HepG2 (cell line): ENCODE results near the gene CALR.

Experiments
- CREM ChIP-seq, 2 experiments: sonication (generic) in 1 of 2; formaldehyde crosslinking in 1 of 2; IDR thresholded peaks; 2 replicates each; pipeline versions ENCODE4 v1.4.0 to v1.6.1; 2016 to 2020; ENCODE audit warnings: antibody characterized with exemption in 1 of 2, mild to moderate bottlenecking in 1 of 2, missing genetic modification reagents in 1 of 2
- CTCF ChIP-seq: sonication (generic); formaldehyde crosslinking; IDR thresholded peaks from 2 replicates; pipeline ENCODE4 v1.5.0; 2020; ENCODE audit warnings: mild to moderate bottlenecking, missing genetic modification reagents, moderate library complexity
- EP300 ChIP-seq, 3 experiments: sonication (generic) in 1 of 3; formaldehyde crosslinking in 1 of 3; IDR thresholded peaks; 2 replicates each; pipeline versions ENCODE4 v1.5.1 to v1.6.1; 2011 to 2020; ENCODE audit warnings: low read depth in 2 of 3, low read length in 2 of 3, borderline replicate concordance in 1 of 3, improper control_type of control experiment in 1 of 3, mild to moderate bottlenecking in 1 of 3, missing genetic modification reagents in 1 of 3, moderate library complexity in 1 of 3
- EZH2 ChIP-seq: conservative IDR thresholded peaks from 2 replicates; pipeline ENCODE4 v1.6.1; 2012; ENCODE audit warnings: mild to moderate bottlenecking, low read depth, low read length, moderate library complexity
- HDAC6 ChIP-seq: fragments of 200-600 bp; sonication (generic); IDR thresholded peaks from 2 replicates; pipeline ENCODE4 v1.7.0; 2017; ENCODE audit warnings: mild to moderate bottlenecking, antibody characterized with exemption, low read length, low read depth
- PATZ1 ChIP-seq: sonication (generic); formaldehyde crosslinking; IDR thresholded peaks from 2 replicates; pipeline ENCODE4 v1.4.0; 2020; ENCODE audit warnings: missing genetic modification reagents
- SCMH1 ChIP-seq: sonication (generic); formaldehyde crosslinking; IDR thresholded peaks from 2 replicates; pipeline ENCODE4 v1.9.0; 2021; ENCODE audit warnings: missing genetic modification reagents, mild to moderate bottlenecking, borderline replicate concordance
- ZNF282 ChIP-seq: fragments of 450-650 bp; IDR thresholded peaks from 2 replicates; pipeline ENCODE4 v1.6.1; 2018; ENCODE audit not compliant: partially characterized antibody
- ZNF382 ChIP-seq: sonication (generic); formaldehyde crosslinking; IDR thresholded peaks from 2 replicates; pipeline ENCODE4 v1.5.0; 2020; ENCODE audit warnings: missing genetic modification reagents, mild to moderate bottlenecking, borderline replicate concordance
- ZNF512B ChIP-seq: sonication (generic); formaldehyde crosslinking; IDR thresholded peaks from 2 replicates; pipeline ENCODE4 v1.5.1; 2020; ENCODE audit warnings: missing genetic modification reagents, mild to moderate bottlenecking, borderline replicate concordance
- ZNF674 ChIP-seq: sonication (generic); formaldehyde crosslinking; IDR thresholded peaks from 2 replicates; pipeline ENCODE4 v1.5.0; 2020; ENCODE audit warnings: low read depth, mild to moderate bottlenecking, missing genetic modification reagents
- ZNF768 ChIP-seq: sonication (generic); formaldehyde crosslinking; IDR thresholded peaks from 2 replicates; pipeline ENCODE4 v1.4.0; 2020; ENCODE audit warnings: missing genetic modification reagents

- TF ChIP-seq ZNF512B (CRISPR knock-in tag) (no peak), ZNF282 (no peak), ZNF768 (CRISPR knock-in tag) (no peak), CTCF (no peak), ZNF382 (CRISPR knock-in tag) (no peak), SCMH1 (no peak), ZNF674 (CRISPR knock-in tag) (no peak), EP300 (IDR thresholded peaks at IDR 0.05; ENCODE audit: low read depth in 2 of 2, low read length in 2 of 2) (no peak), EP300 (CRISPR knock-in tag; IDR thresholded peaks at IDR 0.05; ENCODE audit: borderline replicate concordance) (no peak), PATZ1 (CRISPR knock-in tag) (no peak), CREM (IDR thresholded peaks at IDR 0.05) (no peak), CREM (CRISPR knock-in tag; IDR thresholded peaks at IDR 0.05) (no peak), EZH2 (no peak), HDAC6 (no peak)
These were observed 48.3 kb downstream of the CALR start for GRCh38 chr19:12986726-12987125.
